H1 (cell line): Measurements from ENCODE around the gene EPHB1. TPM values are rescaled to one million over a fixed set of nuclear protein-coding genes. Genes with fewer than 3 reads are reported as not detected.
"Not testable (repeated sequence)": the region's sequence is repeated elsewhere in the genome, so short reads cannot be mapped to it uniquely, and the experiment has no call there.

Source experiments
- CTCF ChIA-PET: fragments of 300-600 bp; sonication (Branson Sonifier 250); formaldehyde crosslinking; loops from one replicate; lab custom pipeline; 2021; ENCODE audit not compliant: partially characterized antibody; lab: Charles Lee
- POLR2A ChIA-PET: fragments of 300-600 bp; sonication (Branson Sonifier 250); formaldehyde crosslinking; loops from one replicate; lab custom pipeline; 2021; ENCODE audit warnings: inconsistent platforms; ENCODE audit not compliant: partially characterized antibody; lab: Charles Lee
- DNase-seq, 2 experiments: peaks; one replicate each; pipeline versions ENCODE4 v3.0.0 to v3.0.0-alpha.2; 2010 to 2022; ENCODE audit warnings: low spot score in 2 of 2, low read depth in 1 of 2, mixed read lengths in 1 of 2
- FAIRE-seq: peaks from 2 replicates; lab custom pipeline; 2011; peaks lifted over from hg19 to GRCh38; lab: Jason Lieb, UNC
- H2AFZ ChIP-seq: 2 replicates; pipeline ENCODE4 v1.8.1; 2012; ENCODE audit warnings: low read length, inconsistent platforms
- H2AK5ac ChIP-seq: 2 replicates; pipeline ENCODE4 v1.6.1; 2013; ENCODE audit warnings: low read depth, low read length
- H2BK120ac ChIP-seq: replicated peaks from 2 replicates; pipeline ENCODE3; 2013; ENCODE audit warnings: low read depth, low read length, inconsistent platforms
- H2BK12ac ChIP-seq: 2 replicates; pipeline ENCODE4 v1.6.1; 2013; ENCODE audit warnings: low read depth, low read length
- H2BK15ac ChIP-seq: 2 replicates; pipeline ENCODE4 v1.6.1; 2013; ENCODE audit warnings: low read length
- H2BK20ac ChIP-seq: 2 replicates; pipeline ENCODE4 v1.6.1; 2013; ENCODE audit warnings: low read length
- H2BK5ac ChIP-seq: 2 replicates; pipeline ENCODE4 v1.6.1; 2013; ENCODE audit warnings: low read depth, low read length
- H3K14ac ChIP-seq: 2 replicates; pipeline ENCODE4 v1.6.1; 2013; ENCODE audit warnings: inconsistent platforms; ENCODE audit not compliant: insufficient read length
- H3K18ac ChIP-seq: 2 replicates; pipeline ENCODE4 v1.6.1; 2013; ENCODE audit warnings: low read length; ENCODE audit errors: extremely low read depth
- H3K23ac ChIP-seq: 2 replicates; pipeline ENCODE4 v1.6.1; 2013; ENCODE audit warnings: inconsistent platforms; ENCODE audit not compliant: insufficient read length
- H3K23me2 ChIP-seq: 2 replicates; pipeline ENCODE4 v1.6.1; 2013; ENCODE audit warnings: low read depth, low read length
- H3K27ac ChIP-seq: 2 replicates; pipeline ENCODE4 v1.6.1; 2011; ENCODE audit warnings: low read depth, low read length, inconsistent platforms
- H3K27me3 ChIP-seq, 4 experiments: replicated peaks in 1 of 4; 1 replicate in 1 of 4; 2 replicates in 3 of 4; pipeline versions ENCODE4 v1.6.1 to v1.8.1; 2011 to 2013; ENCODE audit warnings: low read length in 3 of 4, mild to moderate bottlenecking in 3 of 4, inconsistent platforms in 2 of 4, mixed read lengths in 2 of 4, moderate library complexity in 1 of 4; ENCODE audit not compliant: control insufficient read depth in 3 of 4, insufficient read depth in 3 of 4; ENCODE audit errors: extremely low read depth in 1 of 4
- H3K36me3 ChIP-seq, 4 experiments: 2 replicates each; pipeline versions ENCODE4 v1.6.1 to v1.8.1; 2011 to 2013; ENCODE audit warnings: mild to moderate bottlenecking in 4 of 4, low read length in 3 of 4, moderate library complexity in 2 of 4, control low read depth in 1 of 4, inconsistent platforms in 1 of 4; ENCODE audit not compliant: insufficient read depth in 4 of 4, control insufficient read depth in 2 of 4
- H3K4ac ChIP-seq: replicated peaks from 2 replicates; pipeline ENCODE3; 2013; ENCODE audit warnings: low read length, low read depth, mixed read lengths, inconsistent platforms; ENCODE audit not compliant: insufficient read length
- H3K4me1 ChIP-seq, 4 experiments: replicated peaks in 1 of 4; 1 replicate in 1 of 4; 2 replicates in 3 of 4; pipeline versions ENCODE4 v1.6.1 to v1.8.1; 2011 to 2013; ENCODE audit warnings: low read length in 3 of 4, inconsistent platforms in 2 of 4, mixed read lengths in 1 of 4; ENCODE audit not compliant: insufficient read depth in 4 of 4, control insufficient read depth in 3 of 4
- H3K4me2 ChIP-seq, 2 experiments: 2 replicates each; pipeline versions ENCODE4 v1.6.1 to v1.8.1; 2011 to 2013; ENCODE audit warnings: low read depth in 2 of 2, low read length in 2 of 2, control low read depth in 1 of 2, inconsistent platforms in 1 of 2, mild to moderate bottlenecking in 1 of 2; ENCODE audit not compliant: insufficient read depth in 1 of 2
- H3K4me3 ChIP-seq, 4 experiments: fragments of 200-600, 300-600 bp in 1 of 4; sonication (generic), shearing (Covaris generic), sonication (Bioruptor Twin) in 1 of 4; 2 replicates each; pipeline versions ENCODE4 v1.5.1 to v1.8.1; 2011 to 2016; ENCODE audit warnings: low read length in 4 of 4, low read depth in 3 of 4, control low read depth in 2 of 4, inconsistent platforms in 2 of 4, mild to moderate bottlenecking in 2 of 4, mixed read lengths in 1 of 4, moderate library complexity in 1 of 4; ENCODE audit not compliant: insufficient read depth in 2 of 4; ENCODE audit errors: extremely low read depth in 1 of 4
- H3K56ac ChIP-seq: replicated peaks from 2 replicates; pipeline ENCODE3; 2013; ENCODE audit warnings: low read depth, mild to moderate bottlenecking, mixed read lengths, low read length, inconsistent platforms; ENCODE audit not compliant: insufficient read length
- H3K79me1 ChIP-seq: 2 replicates; pipeline ENCODE4 v1.6.1; 2013; ENCODE audit warnings: low read depth, low read length, control low read depth
- H3K79me2 ChIP-seq, 2 experiments: 2 replicates each; pipeline versions ENCODE4 v1.6.1 to v1.8.1; 2012 to 2013; ENCODE audit warnings: low read length in 2 of 2, mild to moderate bottlenecking in 2 of 2, inconsistent platforms in 1 of 2; ENCODE audit not compliant: insufficient read depth in 2 of 2, control insufficient read depth in 1 of 2
- H3K9ac ChIP-seq, 4 experiments: replicated peaks in 1 of 4; 1 replicate in 1 of 4; 2 replicates in 3 of 4; pipeline versions ENCODE4 v1.6.1 to v1.8.1; 2011 to 2013; ENCODE audit warnings: low read depth in 3 of 4, low read length in 3 of 4, control low read depth in 2 of 4, mild to moderate bottlenecking in 2 of 4, moderate library complexity in 2 of 4, inconsistent platforms in 1 of 4; ENCODE audit errors: extremely low read depth in 1 of 4
- H3K9me3 ChIP-seq, 2 experiments: 2 replicates each; pipeline versions ENCODE4 v1.6.1 to v1.8.1; 2012 to 2013; ENCODE audit warnings: mild to moderate bottlenecking in 2 of 2, moderate library complexity in 2 of 2, control low read depth in 1 of 2, inconsistent platforms in 1 of 2, low read depth in 1 of 2, low read length in 1 of 2, mixed read lengths in 1 of 2; ENCODE audit not compliant: insufficient read depth in 2 of 2
- H4K20me1 ChIP-seq, 2 experiments: replicated peaks in 1 of 2; 2 replicates each; pipeline versions ENCODE3 to v1.8.1; 2011 to 2013; ENCODE audit warnings: inconsistent platforms in 2 of 2, low read length in 2 of 2, mild to moderate bottlenecking in 1 of 2; ENCODE audit not compliant: insufficient read depth in 2 of 2, control insufficient read depth in 1 of 2
- H4K5ac ChIP-seq: 2 replicates; pipeline ENCODE4 v1.6.1; 2013; ENCODE audit warnings: low read length, low read depth, mixed read lengths, inconsistent platforms; ENCODE audit not compliant: insufficient read length
- H4K8ac ChIP-seq: 2 replicates; pipeline ENCODE4 v1.8.0; 2013; ENCODE audit warnings: mild to moderate bottlenecking, moderate library complexity, low read length, inconsistent platforms; ENCODE audit not compliant: insufficient read depth; ENCODE audit errors: extremely low read depth
- H4K91ac ChIP-seq: replicated peaks from 2 replicates; pipeline ENCODE3; 2013; ENCODE audit warnings: low read length, mixed read lengths, inconsistent platforms; ENCODE audit not compliant: insufficient read length
- WGBS, 2 experiments: shearing (Covaris generic) in 1 of 2; methylation state at CpG; one replicate each; pipeline versions ENCODE4 v1.1.6 to v1.1.7; 2013 to 2015; ENCODE audit warnings: low lambda C conversion rate in 2 of 2, mixed read lengths in 2 of 2, inconsistent platforms in 1 of 2, low coverage in 1 of 2, missing lambda C conversion rate in 1 of 2; ENCODE audit not compliant: insufficient replicate concordance in 2 of 2, insufficient coverage in 1 of 2, insufficient read length in 1 of 2; ENCODE audit errors: extremely low coverage in 1 of 2, missing lambda C conversion rate in 1 of 2; 5-methylcytosine and 5-hydroxymethylcytosine counted together
- polyA plus RNA-seq, 7 experiments: library from polyadenylated mRNA; depleted of rRNA in 3 of 7; stranded (reverse) in 5 of 7; unstranded in 2 of 7; fragments of >200 nt in 5 of 7; fragments of 200-250 nt in 2 of 7; gene quantifications; 1 replicate in 5 of 7; 2 replicates in 1 of 7; 4 replicates in 1 of 7; pipeline versions ENCODE4 v1.2.1 to v1.2.3, GENCODE V29; 2011 to 2013; ENCODE audit warnings: missing spikeins in 2 of 7, mixed read lengths in 2 of 7
- total RNA-seq: library from RNA; stranded (reverse); fragmentation: NEBNext Ultra II Directional; extraction: Animal tissue kit (Norgen Biotek cat#: 25700); gene quantifications from 2 replicates; pipeline ENCODE4 v1.2.1, GENCODE V29; 2021

The EPHB1 gene
- total and polyA plus RNA-seq, 2 of the 8 experiments (the other 6 are each of a cell fraction or from before 2014, with no cell fraction given), result 3.5 to 5.9 TPM

DNA sequence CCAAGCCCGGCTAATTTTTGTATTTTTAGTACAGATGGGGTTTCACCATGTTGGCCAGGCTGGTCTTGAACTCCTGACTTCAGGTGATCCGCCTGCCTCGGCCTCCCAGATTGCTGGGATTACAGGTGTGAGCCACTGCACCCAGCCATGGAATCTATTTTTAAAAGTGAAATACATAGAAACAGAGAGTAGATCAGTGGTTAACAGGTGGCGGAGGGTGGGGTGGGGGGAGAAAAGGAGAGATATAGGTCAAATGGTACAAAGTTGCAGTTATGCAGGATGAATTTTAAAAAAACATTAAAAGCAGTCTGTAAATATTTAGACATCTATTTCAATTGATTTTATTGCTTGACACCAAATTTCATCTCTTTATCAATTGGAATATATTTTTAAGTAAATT, 6.8 kb upstream of the EPHB1 start:
- H2BK20ac ChIP-seq, H3K4ac ChIP-seq, POLR2A ChIA-PET, FAIRE-seq, DNase-seq, H3K18ac ChIP-seq, H3K4me3 ChIP-seq, H4K5ac ChIP-seq, CTCF ChIA-PET, H3K27ac ChIP-seq, H2BK120ac ChIP-seq, H3K4me2 ChIP-seq, H4K20me1 ChIP-seq, H3K9ac ChIP-seq, H2AK5ac ChIP-seq, H4K91ac ChIP-seq, H3K36me3 ChIP-seq, H3K4me1 ChIP-seq, H3K23ac ChIP-seq, H3K56ac ChIP-seq, H3K79me1 ChIP-seq, H4K8ac ChIP-seq, H3K14ac ChIP-seq, H3K79me2 ChIP-seq, H3K9me3 ChIP-seq, H2AFZ ChIP-seq, H3K27me3 ChIP-seq, H2BK12ac ChIP-seq, H2BK15ac ChIP-seq, H2BK5ac ChIP-seq, H3K23me2 ChIP-seq: not testable (repeated sequence)
- WGBS, 2 experiments, result 89% methylated on average over 4 of the region's 4 CpGs; no CpG with 5 or more reads in 1 of the 2 experiments
